HepG2 (cell line): ENCODE measurements around the gene KARS1. TPM values are rescaled to one million over a fixed set of nuclear protein-coding genes. Genes with fewer than 3 reads are reported as not detected.

Source experiments
- ATAC-seq: fragments of 200-7000 bp; cut with Tn5 transposase; 3 replicates; pipeline ENCODE4 v1.9.1; 2020; ENCODE audit warnings: mild to moderate bottlenecking, moderate library complexity
- BruUV-seq: library from RNA; stranded (reverse); fragments of 400-500 nt; replicated peaks from 2 replicates; lab custom pipeline; 2021; lab: Mats Ljungman, UMichigan
- CTCF ChIA-PET: fragments of 300-600 bp; formaldehyde crosslinking; extraction: SDS; loops from one replicate; lab custom pipeline; 2021; ENCODE audit warnings: low total read pairs, inconsistent platforms, low intra/inter-chr PET ratio; lab: Yijun Ruan, JAX
- POLR2A ChIA-PET: fragments of 350-600 bp; sonication (Branson Sonifier 250); formaldehyde crosslinking; loops from one replicate; lab custom pipeline; 2020; ENCODE audit warnings: antibody characterized with exemption, inconsistent platforms; lab: Yijun Ruan, JAX
- DNase-seq: peaks from one replicate; pipeline ENCODE4 v3.0.0-alpha.2; 2015; ENCODE audit warnings: low spot score
- FAIRE-seq: peaks from 3 replicates; lab custom pipeline; 2011; peaks lifted over from hg19 to GRCh38; lab: Jason Lieb, UNC
- H2AFZ ChIP-seq: one replicate; pipeline ENCODE4 v1.6.1; 2011; ENCODE audit warnings: low read length, inconsistent platforms
- H3K27ac ChIP-seq: fragments of 300-600 bp; 3 replicates; pipeline ENCODE4 v1.8.0; 2011; ENCODE audit warnings: mixed run types, mild to moderate bottlenecking, mixed read lengths, low read length, inconsistent platforms; ENCODE audit not compliant: insufficient read depth; ENCODE audit errors: extremely low read length
- H3K27me3 ChIP-seq, 2 experiments: fragments of 200-600 bp in 1 of 2; 2 replicates in 1 of 2; 3 replicates in 1 of 2; pipeline versions ENCODE4 v1.6.0 to v1.8.0; 2011; ENCODE audit warnings: low read length in 2 of 2, mild to moderate bottlenecking in 2 of 2, moderate library complexity in 2 of 2, inconsistent platforms in 1 of 2; ENCODE audit not compliant: insufficient read depth in 2 of 2, control insufficient read depth in 1 of 2
- H3K36me3 ChIP-seq, 2 experiments: fragments of 200-600 bp in 1 of 2; replicated peaks in 1 of 2; 2 replicates in 1 of 2; 3 replicates in 1 of 2; pipeline versions ENCODE4 v1.5.1 to v1.8.0; 2011; ENCODE audit warnings: low read length in 2 of 2, inconsistent platforms in 1 of 2; ENCODE audit not compliant: insufficient read depth in 2 of 2, control insufficient read depth in 1 of 2
- H3K4me1 ChIP-seq: 2 replicates; pipeline ENCODE4 v1.5.1; 2012; ENCODE audit warnings: low read length, inconsistent platforms; ENCODE audit not compliant: insufficient read depth
- H3K4me2 ChIP-seq: 2 replicates; pipeline ENCODE4 v1.6.0; 2011; ENCODE audit warnings: low read depth, low read length, inconsistent platforms
- H3K4me3 ChIP-seq, 3 experiments: fragments of 200-600 bp in 1 of 3; sonication (generic), shearing (Covaris generic) in 1 of 3; replicated peaks in 1 of 3; 2 replicates each; pipeline ENCODE4 v1.5.1; 2011 to 2016; ENCODE audit warnings: low read length in 3 of 3, inconsistent platforms in 2 of 3, low read depth in 2 of 3, mild to moderate bottlenecking in 2 of 3, control low read depth in 1 of 3, mixed read lengths in 1 of 3; ENCODE audit not compliant: insufficient read depth in 1 of 3
- H3K79me2 ChIP-seq: one replicate; pipeline ENCODE4 v1.6.1; 2011; ENCODE audit warnings: low read length, inconsistent platforms; ENCODE audit not compliant: insufficient read depth
- H3K9ac ChIP-seq: 2 replicates; pipeline ENCODE4 v1.6.0; 2011; ENCODE audit warnings: mild to moderate bottlenecking, low read depth, low read length, inconsistent platforms; ENCODE audit not compliant: insufficient read depth
- H3K9me3 ChIP-seq: 2 replicates; pipeline ENCODE4 v1.5.1; 2012; ENCODE audit warnings: mild to moderate bottlenecking, low read length
- H4K20me1 ChIP-seq: 2 replicates; pipeline ENCODE4 v1.6.0; 2011; ENCODE audit warnings: inconsistent platforms, mild to moderate bottlenecking, low read length, moderate library complexity; ENCODE audit not compliant: insufficient read depth
- ATF4 ChIP-seq, 2 experiments: fragments of 450-650 bp in 1 of 2; sonication (generic) in 1 of 2; formaldehyde crosslinking; IDR thresholded peaks; 2 replicates each; pipeline versions ENCODE4 v1.5.0 to v1.8.0; 2020 to 2022; ENCODE audit warnings: mild to moderate bottlenecking in 1 of 2, missing genetic modification reagents in 1 of 2
- HBP1 ChIP-seq: IDR thresholded peaks from 2 replicates; pipeline ENCODE4 v1.6.1; 2016; ENCODE audit warnings: low read depth, control low read depth
- HNRNPUL1 ChIP-seq: fragments of 200-400 bp; formaldehyde crosslinking; IDR thresholded peaks from 2 replicates; pipeline ENCODE4 v1.6.1; 2017; ENCODE audit warnings: low read depth, mild to moderate bottlenecking, low read length, moderate library complexity
- NFE2L2 ChIP-seq: fragments of 150-350 bp; IDR thresholded peaks from 2 replicates; pipeline ENCODE4 v1.6.1; 2014; ENCODE audit warnings: low read length
- NPAS2 ChIP-seq: sonication (generic); formaldehyde crosslinking; IDR thresholded peaks from 2 replicates; pipeline ENCODE4 v1.8.0; 2022; ENCODE audit warnings: mild to moderate bottlenecking, missing genetic modification reagents, borderline replicate concordance
- TSC22D2 ChIP-seq: sonication (generic); formaldehyde crosslinking; IDR thresholded peaks from 2 replicates; pipeline ENCODE4 v1.5.1; 2020; ENCODE audit warnings: missing genetic modification reagents, mild to moderate bottlenecking, borderline replicate concordance
- U2AF1 ChIP-seq: fragments of 200-400 bp; formaldehyde crosslinking; optimal IDR thresholded peaks from 2 replicates; pipeline ENCODE3; 2017; ENCODE audit warnings: mild to moderate bottlenecking, low read depth, low read length
- ZFP82 ChIP-seq: sonication (generic); formaldehyde crosslinking; IDR thresholded peaks from 2 replicates; pipeline ENCODE4 v1.5.1; 2020; ENCODE audit warnings: mild to moderate bottlenecking, missing genetic modification reagents, borderline replicate concordance
- ZNF550 ChIP-seq: sonication (generic); formaldehyde crosslinking; IDR thresholded peaks from 2 replicates; pipeline ENCODE4 v1.4.0; 2020; ENCODE audit warnings: mild to moderate bottlenecking, missing genetic modification reagents, borderline replicate concordance
- ZNF691 ChIP-seq: sonication (generic); formaldehyde crosslinking; IDR thresholded peaks from 2 replicates; pipeline ENCODE4 v1.4.0; 2020; ENCODE audit warnings: missing genetic modification reagents, low read depth, mild to moderate bottlenecking, borderline replicate concordance
- WGBS: methylation state at CpG from one replicate; pipeline ENCODE4 v1.1.6; 2017; ENCODE audit warnings: low lambda C conversion rate; 5-methylcytosine and 5-hydroxymethylcytosine counted together
- in situ Hi-C: cut with HindIII; loops from 2 replicates; pipeline ENCODE4 v1.10.0; 2017; ENCODE audit warnings: low pct_unique_long_range_greater_than_20kb; ENCODE audit not compliant: extremely low pct_ligation_motif_present
- intact Hi-C: fragments of 100-400 bp; cut with micrococcal nuclease; formaldehyde crosslinking; loops from one replicate; pipeline ENCODE4 v1.10.0; 2022; ENCODE audit not compliant: unreplicated experiment
- polyA plus RNA-seq, 8 experiments: library from polyadenylated mRNA; depleted of rRNA in 3 of 8; stranded (reverse) in 7 of 8; unstranded in 1 of 8; fragments of >200 nt; fragmentation: Illumina TruSeq in 4 of 8; extraction: Trizol in 4 of 8; gene quantifications; 2 replicates each; pipeline versions ENCODE4 v1.2.1 to v1.2.3, GENCODE V29; 2011 to 2016; ENCODE audit warnings: low read depth in 4 of 8, missing spikeins in 1 of 8, mixed read lengths in 1 of 8; ENCODE audit not compliant: insufficient read depth in 1 of 8
- total RNA-seq, 5 experiments: library from RNA; depleted of rRNA; stranded (reverse); fragments of >200 nt; fragmentation: Illumina TruSeq; extraction: Trizol; gene quantifications; 2 replicates each; pipeline ENCODE4 v1.2.3, GENCODE V29; 2016; ENCODE audit warnings: low read depth in 1 of 5
- TF ChIP-seq, protein P1 (sequence below): sonication (generic); formaldehyde crosslinking; conservative IDR thresholded peaks from 2 replicates; pipeline ENCODE4 v1.4.0; 2020; ENCODE audit warnings: missing genetic modification reagents
- TF ChIP-seq, protein P2 (sequence below): sonication (generic); formaldehyde crosslinking; IDR thresholded peaks from 2 replicates; pipeline ENCODE4 v1.4.0; 2020; ENCODE audit warnings: mild to moderate bottlenecking, missing genetic modification reagents, borderline replicate concordance

The KARS1 gene
- total and polyA plus RNA-seq, 2 of the 13 experiments (the other 11 are each of a cell fraction or from before 2014, with no cell fraction given) = 141 to 276 TPM

DNA sequence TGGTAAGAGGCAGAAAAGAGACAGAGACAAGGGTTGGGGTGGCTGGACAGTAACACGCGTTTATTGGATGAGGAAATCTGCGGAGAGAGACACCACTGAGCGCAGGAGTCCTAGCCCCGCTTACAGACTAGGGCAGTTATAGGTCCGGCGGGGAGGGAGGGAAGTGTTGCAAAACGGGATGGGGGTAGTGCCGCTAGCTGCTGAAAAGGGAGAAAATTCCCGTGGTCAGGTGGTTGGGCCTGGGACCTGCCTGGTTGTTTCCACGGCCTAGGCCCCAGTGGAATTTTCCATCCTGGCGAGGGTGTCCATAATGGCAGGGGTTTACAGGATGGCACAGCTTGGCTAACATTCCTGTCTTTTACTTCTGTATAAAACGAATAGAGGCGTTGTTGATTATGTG, 34.8 kb upstream of the KARS1 start (continued):
- no peak for TF ChIP-seq HBP1
- no peak for TF ChIP-seq ZNF550

DNA sequence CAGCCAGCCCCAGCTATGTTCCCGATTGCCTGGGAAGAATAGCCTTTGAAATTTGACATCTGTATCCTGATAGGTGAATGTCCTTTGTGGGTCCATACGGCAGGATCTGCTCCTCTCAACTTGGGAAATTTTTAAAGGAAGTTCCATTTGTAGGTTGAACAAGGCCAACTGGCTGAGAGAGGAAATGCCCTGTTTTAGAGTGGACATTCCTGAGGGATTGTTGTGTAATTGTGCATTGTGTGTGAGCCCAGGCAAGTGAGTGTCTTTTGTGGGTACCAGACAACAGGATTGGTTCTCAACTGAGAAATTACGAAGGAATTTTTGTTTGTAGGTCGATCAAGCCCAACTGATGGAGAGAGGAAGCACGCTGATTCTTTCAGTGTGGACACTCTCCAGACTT, 31.9 kb upstream of the KARS1 start:
- no peak overlapping the region for H3K9ac ChIP-seq
- TF ChIP-seq ZFP82 (no peak), NPAS2 (CRISPR knock-in tag) (no peak), U2AF1 (no peak), HNRNPUL1 (no peak), NFE2L2 (no peak), ZNF691 (CRISPR knock-in tag) (no peak), ATF4 (CRISPR knock-in tag; IDR thresholded peaks at IDR 0.05) (no peak), TSC22D2 (CRISPR knock-in tag) (no peak)
- TF ChIP-seq, protein P1, sequence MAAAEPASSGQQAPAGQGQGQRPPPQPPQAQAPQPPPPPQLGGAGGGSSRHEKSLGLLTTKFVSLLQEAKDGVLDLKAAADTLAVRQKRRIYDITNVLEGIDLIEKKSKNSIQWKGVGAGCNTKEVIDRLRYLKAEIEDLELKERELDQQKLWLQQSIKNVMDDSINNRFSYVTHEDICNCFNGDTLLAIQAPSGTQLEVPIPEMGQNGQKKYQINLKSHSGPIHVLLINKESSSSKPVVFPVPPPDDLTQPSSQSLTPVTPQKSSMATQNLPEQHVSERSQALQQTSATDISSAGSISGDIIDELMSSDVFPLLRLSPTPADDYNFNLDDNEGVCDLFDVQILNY (CRISPR knock-in tag) = no peak
- TF ChIP-seq, protein P2, sequence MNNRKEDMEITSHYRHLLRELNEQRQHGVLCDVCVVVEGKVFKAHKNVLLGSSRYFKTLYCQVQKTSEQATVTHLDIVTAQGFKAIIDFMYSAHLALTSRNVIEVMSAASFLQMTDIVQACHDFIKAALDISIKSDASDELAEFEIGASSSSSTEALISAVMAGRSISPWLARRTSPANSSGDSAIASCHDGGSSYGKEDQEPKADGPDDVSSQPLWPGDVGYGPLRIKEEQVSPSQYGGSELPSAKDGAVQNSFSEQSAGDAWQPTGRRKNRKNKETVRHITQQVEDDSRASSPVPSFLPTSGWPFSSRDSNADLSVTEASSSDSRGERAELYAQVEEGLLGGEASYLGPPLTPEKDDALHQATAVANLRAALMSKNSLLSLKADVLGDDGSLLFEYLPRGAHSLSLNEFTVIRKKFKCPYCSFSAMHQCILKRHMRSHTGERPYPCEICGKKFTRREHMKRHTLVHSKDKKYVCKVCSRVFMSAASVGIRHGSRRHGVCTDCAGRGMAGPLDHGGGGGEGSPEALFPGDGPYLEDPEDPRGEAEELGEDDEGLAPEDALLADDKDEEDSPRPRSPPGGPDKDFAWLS = no peak
- ChIA-PET POLR2A (no interaction called here), CTCF (no interaction called here)
- H3K9me3 ChIP-seq = peaks cover under 1% of the 10 kb centered on the region; the same call in 1 of the 2 replicates
- DNase-seq = no peak
- H3K79me2 ChIP-seq = no peaks in the 10 kb centered on the region
- no peak overlapping the region for H2AFZ ChIP-seq
- intact Hi-C loops (no loop called here), in situ Hi-C loops (no loop called here)
- H4K20me1 ChIP-seq = no peaks in the 10 kb centered on the region
- H3K36me3 ChIP-seq = no peaks in the 10 kb centered on the region
- H3K4me2 ChIP-seq = no peak overlapping the region
- no peak overlapping the region for H3K4me3 ChIP-seq
- H3K4me1 ChIP-seq = peaks cover 10% of the 10 kb centered on the region
- H3K27me3 ChIP-seq = no peaks in the 10 kb centered on the region; a peak in 1 of 5 replicates
- ATAC-seq = no peak
- WGBS = 50% methylated on average over 5 of the region's 5 CpGs
- no TSS peak for BruUV-seq
- no peak overlapping the region for H3K27ac ChIP-seq
- no peak for FAIRE-seq
